Gastrocnemius medialis (tissue), 4 donors: ENCODE measurements around the gene CDH18. TPM values are rescaled to one million over a fixed set of nuclear protein-coding genes. Genes with fewer than 3 reads are reported as not detected.

ENCODE experiments used
- ATAC-seq, 2 donors: fragments of 150-250 bp; one replicate each; pipeline ENCODE4 v1.9.1; 2016
- DNase-seq, 2 donors: peaks; one replicate each; pipeline ENCODE4 v3.0.0-alpha.2; 2019
- H3K27ac ChIP-seq, 4 donors: fragments of 200-600 bp; sonication (generic); 1 replicate in 1 of 4; 2 replicates in 3 of 4; pipeline ENCODE4 v1.5.1; 2016 to 2018; ENCODE audit warnings: mild to moderate bottlenecking in 2 of 4, moderate library complexity in 1 of 4
- H3K27me3 ChIP-seq, 3 donors: fragments of 200-600 bp; sonication (generic) in 2 of 3; 1 replicate in 1 of 3; 2 replicates in 2 of 3; pipeline versions ENCODE4 v1.5.1 to v1.6.0; 2016 to 2019; ENCODE audit warnings: mild to moderate bottlenecking in 1 of 3, moderate library complexity in 1 of 3
- H3K36me3 ChIP-seq, 2 donors: fragments of 200-600 bp; sonication (generic) in 1 of 2; one replicate each; pipeline ENCODE4 v1.5.1; 2017 to 2018
- H3K4me1 ChIP-seq, 2 donors: fragments of 200-600 bp; sonication (generic) in 1 of 2; one replicate each; pipeline ENCODE4 v1.5.1; 2016 to 2017; ENCODE audit warnings: mild to moderate bottlenecking in 2 of 2
- H3K4me3 ChIP-seq, 4 donors: fragments of 200-600 bp; sonication (generic) in 3 of 4; 1 replicate in 1 of 4; 2 replicates in 3 of 4; pipeline ENCODE4 v1.5.1; 2016 to 2019; ENCODE audit warnings: mild to moderate bottlenecking in 2 of 4
- H3K9me3 ChIP-seq, 3 donors: fragments of 200-600 bp; sonication (generic) in 2 of 3; 1 replicate in 1 of 3; 2 replicates in 2 of 3; pipeline ENCODE4 v1.5.1; 2016 to 2019
- CTCF ChIP-seq, 5 experiments: fragments of 450-650 bp in 3 of 5; fragments of 200-600 bp in 2 of 5; sonication (generic) in 2 of 5; IDR thresholded peaks in 4 of 5; conservative IDR thresholded peaks in 1 of 5; 1 replicate in 4 of 5; 2 replicates in 1 of 5; pipeline ENCODE4 v1.5.1; 2016 to 2019; ENCODE audit warnings: antibody characterized with exemption in 5 of 5, mild to moderate bottlenecking in 3 of 5, moderate library complexity in 3 of 5
- POLR2A ChIP-seq, 2 donors: fragments of 450-650 bp; IDR thresholded peaks; one replicate each; pipeline ENCODE4 v1.6.1; 2017; ENCODE audit warnings: antibody characterized with exemption in 2 of 2, mild to moderate bottlenecking in 2 of 2, moderate library complexity in 2 of 2
- in situ Hi-C, 4 donors: fragments of 200-750 bp; cut with MboI; loops; one replicate each; pipeline versions ENCODE4 v1.15.0 to v1.8.0; 2017; ENCODE audit warnings: low sequenced_read_pairs in 4 of 4
- intact Hi-C: fragments of 100-400 bp; cut with DNase I; formaldehyde crosslinking; loops from one replicate; pipeline ENCODE4 v1.15.1; 2023; ENCODE audit warnings: low total_unique reads
- total RNA-seq, 4 donors: library from RNA; depleted of rRNA; stranded (reverse); fragments of >200 nt; gene quantifications; one replicate each; pipeline versions ENCODE4 v1.1.0 to v1.2.3, GENCODE V29; 2016

Gene CDH18
- total RNA-seq, 4 donors from 2014 or later: not detected

- no peak overlapping the region for H3K4me3 ChIP-seq
- intact Hi-C loops: no loop called here
- TF ChIP-seq CTCF (IDR thresholded peaks at IDR 0.05 in 4 of 5, conservative IDR thresholded peaks at IDR 0.05 in 1 of 5): no peak
- no peak for TF ChIP-seq POLR2A (IDR thresholded peaks at IDR 0.05)
- H3K27ac ChIP-seq: no peak overlapping the region
- in situ Hi-C loops: no loop called here
- no peaks in the 10 kb centered on the region for H3K27me3 ChIP-seq
- ATAC-seq (no peak), DNase-seq (no peak)
- H3K36me3 ChIP-seq: no peaks in the 10 kb centered on the region
- no peaks in the 10 kb centered on the region for H3K9me3 ChIP-seq
- H3K4me1 ChIP-seq: no peaks in the 10 kb centered on the region
Observed at GRCh38 chr5:19547640-19548039, 440.4 kb downstream of the CDH18 start.

GRCh38 chr5:19546521-19546920 lies 441.5 kb downstream of the CDH18 start:
- ATAC-seq (no peak), DNase-seq (no peak)
- H3K27me3 ChIP-seq: no peaks in the 10 kb centered on the region
- no peaks in the 10 kb centered on the region for H3K9me3 ChIP-seq
- TF ChIP-seq CTCF (IDR thresholded peaks at IDR 0.05 in 4 of 5, conservative IDR thresholded peaks at IDR 0.05 in 1 of 5): no peak
- TF ChIP-seq POLR2A (IDR thresholded peaks at IDR 0.05): no peak
- H3K36me3 ChIP-seq: no peaks in the 10 kb centered on the region
- intact Hi-C loops: no loop called here
- H3K4me3 ChIP-seq: no peak overlapping the region
- H3K4me1 ChIP-seq: no peaks in the 10 kb centered on the region
- H3K27ac ChIP-seq: no peak overlapping the region
- in situ Hi-C loops: no loop called here

- intact Hi-C loops: no loop called here
Observed at GRCh38 chr5:19538607-19539006, 449.4 kb downstream of the CDH18 start.

GRCh38 chr5:19536387-19536786 lies 451.6 kb downstream of the CDH18 start:
- in situ Hi-C loops: no loop called here

More at GRCh38 chr5:19538607-19539006, 449.4 kb downstream of the CDH18 start:
- in situ Hi-C loops: no loop called here
- Histone ChIP-seq H3K9me3 (no peaks in the 10 kb centered on the region), H3K4me3 (no peak overlapping the region), H3K27me3 (no peaks in the 10 kb centered on the region), H3K4me1 (no peaks in the 10 kb centered on the region), H3K27ac (no peak overlapping the region), H3K36me3 (no peaks in the 10 kb centered on the region)
- TF ChIP-seq CTCF (IDR thresholded peaks at IDR 0.05 in 4 of 5, conservative IDR thresholded peaks at IDR 0.05 in 1 of 5) (no peak), POLR2A (IDR thresholded peaks at IDR 0.05) (no peak)
- ATAC-seq (no peak), DNase-seq (no peak)

More at GRCh38 chr5:19536387-19536786, 451.6 kb downstream of the CDH18 start:
- no peak overlapping the region for H3K27ac ChIP-seq
- no peaks in the 10 kb centered on the region for H3K27me3 ChIP-seq
- intact Hi-C loops: no loop called here
- TF ChIP-seq POLR2A (IDR thresholded peaks at IDR 0.05) (no peak), CTCF (IDR thresholded peaks at IDR 0.05 in 4 of 5, conservative IDR thresholded peaks at IDR 0.05 in 1 of 5) (no peak)
- no peak overlapping the region for H3K4me3 ChIP-seq
- no peaks in the 10 kb centered on the region for H3K36me3 ChIP-seq
- DNase-seq (no peak), ATAC-seq (no peak)
- no peaks in the 10 kb centered on the region for H3K9me3 ChIP-seq
- H3K4me1 ChIP-seq: no peaks in the 10 kb centered on the region
